Tibial nerve (tissue), 4 donors: ENCODE results near the gene CBFB. TPM values are rescaled to one million over a fixed set of nuclear protein-coding genes. Genes with fewer than 3 reads are reported as not detected.

Experiments used
- DNase-seq, 2 donors: peaks; one replicate each; pipeline ENCODE4 v3.0.0-alpha.2; 2019; ENCODE audit warnings: low spot score in 2 of 2
- H3K27ac ChIP-seq, 4 donors: fragments of 200-600 bp; sonication (generic) in 3 of 4; one replicate each; pipeline ENCODE4 v1.5.1; 2017 to 2019; ENCODE audit warnings: mild to moderate bottlenecking in 1 of 4
- H3K27me3 ChIP-seq, 2 donors: fragments of 200-600 bp; sonication (generic) in 1 of 2; one replicate each; pipeline versions ENCODE4 v1.5.1 to v1.6.0; 2017 to 2019
- H3K36me3 ChIP-seq, 3 donors: fragments of 200-600 bp; sonication (generic); one replicate each; pipeline ENCODE4 v1.5.1; 2018 to 2019
- H3K4me1 ChIP-seq, 4 donors: fragments of 200-600 bp; sonication (generic) in 3 of 4; one replicate each; pipeline ENCODE4 v1.5.1; 2017 to 2019
- H3K4me3 ChIP-seq, 4 donors: fragments of 200-600 bp; sonication (generic) in 3 of 4; one replicate each; pipeline ENCODE4 v1.5.1; 2017 to 2019; ENCODE audit warnings: mild to moderate bottlenecking in 1 of 4, moderate library complexity in 1 of 4
- H3K9me3 ChIP-seq, 4 donors: fragments of 200-600 bp; sonication (generic) in 3 of 4; one replicate each; pipeline ENCODE4 v1.5.1; 2017 to 2019
- EP300 ChIP-seq, 2 donors: sonication (generic); formaldehyde crosslinking; IDR thresholded peaks; one replicate each; pipeline ENCODE4 v1.6.1; 2017; ENCODE audit warnings: antibody characterized with exemption in 2 of 2, mild to moderate bottlenecking in 1 of 2
- POLR2A ChIP-seq, 2 donors: fragments of 450-650 bp; IDR thresholded peaks; one replicate each; pipeline ENCODE4 v1.6.1; 2017; ENCODE audit warnings: antibody characterized with exemption in 2 of 2, mild to moderate bottlenecking in 2 of 2, moderate library complexity in 2 of 2
- WGBS, 2 donors: methylation state at CpG; one replicate each; pipeline ENCODE4 v1.1.5; 2018; 5-methylcytosine and 5-hydroxymethylcytosine counted together
- total RNA-seq, 4 donors: library from RNA; depleted of rRNA; stranded (reverse); fragments of >200 nt; gene quantifications; one replicate each; pipeline ENCODE4 v1.1.0, GENCODE V29; 2016
- TF ChIP-seq, protein P1 (sequence below), 5 experiments: fragments of 200-600 bp in 3 of 5; fragments of 450-650 bp in 2 of 5; sonication (generic) in 3 of 5; IDR thresholded peaks; one replicate each; pipeline ENCODE4 v1.5.1; 2016 to 2019; ENCODE audit warnings: antibody characterized with exemption in 5 of 5, mild to moderate bottlenecking in 3 of 5, moderate library complexity in 2 of 5

The CBFB gene
- total RNA-seq, 4 donors from 2014 or later = 46.7 to 70.5 (median 59.9) TPM

DNA sequence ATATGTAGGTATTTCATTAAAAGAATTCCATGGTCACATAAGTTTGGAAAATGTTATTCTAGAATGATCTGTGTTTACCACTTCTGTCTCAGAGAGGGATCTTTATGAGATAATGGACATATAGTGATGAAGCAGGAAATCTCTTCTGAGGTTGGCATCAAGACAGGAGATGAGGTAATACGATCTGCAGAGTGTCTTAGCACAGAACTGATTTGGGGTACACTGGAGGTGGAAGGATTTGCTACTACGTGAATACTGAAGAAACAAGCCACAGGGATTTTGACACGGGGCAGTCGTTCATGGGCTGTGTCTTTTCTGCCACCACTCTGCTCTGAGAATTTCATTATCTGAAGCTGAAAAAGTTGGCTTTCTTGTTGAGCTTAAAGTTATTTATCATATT is 5.5 kb downstream of the CBFB start:
- Histone ChIP-seq H3K36me3 (no peaks in the 10 kb centered on the region), H3K4me3 (no peak overlapping the region), H3K27ac (peak overlapping the region in 1 of 4 donors; percentile 4), H3K9me3 (no peaks in the 10 kb centered on the region), H3K27me3 (no peaks in the 10 kb centered on the region), H3K4me1 (peaks cover 0 to 62% (median 19%) of the 10 kb centered on the region in 4 donors)
- WGBS, 2 donors = 40 to 41% methylated on average over 4 of the region's 4 CpGs
- no peak for DNase-seq
- no peak for TF ChIP-seq POLR2A (IDR thresholded peaks at IDR 0.05)

DNA sequence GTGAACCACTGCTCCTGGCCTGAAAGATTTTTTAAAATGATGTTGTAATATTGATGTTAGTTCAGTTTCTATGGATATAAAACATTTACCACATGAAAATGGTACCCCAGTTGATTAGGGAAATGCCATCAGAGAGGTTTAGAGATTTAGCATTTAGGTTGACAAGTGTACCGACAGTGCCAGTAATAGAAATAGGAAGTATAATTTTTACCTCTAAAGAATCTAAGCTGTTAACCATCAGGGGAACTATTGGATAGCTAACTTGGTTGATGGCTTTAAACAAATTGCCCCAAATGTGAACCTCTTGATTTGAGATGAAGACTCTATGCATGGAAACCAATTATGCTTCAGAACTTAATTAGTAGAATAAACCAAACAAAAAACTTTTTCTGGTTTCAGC is 6.4 kb downstream of the CBFB start:
- H3K27ac ChIP-seq = no peak overlapping the region
- WGBS, 2 donors = 81% methylated on average over 1 of the region's 1 CpG
- H3K27me3 ChIP-seq = no peaks in the 10 kb centered on the region
- H3K36me3 ChIP-seq = no peaks in the 10 kb centered on the region
- H3K9me3 ChIP-seq = no peaks in the 10 kb centered on the region
- peaks cover 0 to 67% (median 17%) of the 10 kb centered on the region in 4 donors for H3K4me1 ChIP-seq
- no peak overlapping the region for H3K4me3 ChIP-seq
- TF ChIP-seq, protein P1, sequence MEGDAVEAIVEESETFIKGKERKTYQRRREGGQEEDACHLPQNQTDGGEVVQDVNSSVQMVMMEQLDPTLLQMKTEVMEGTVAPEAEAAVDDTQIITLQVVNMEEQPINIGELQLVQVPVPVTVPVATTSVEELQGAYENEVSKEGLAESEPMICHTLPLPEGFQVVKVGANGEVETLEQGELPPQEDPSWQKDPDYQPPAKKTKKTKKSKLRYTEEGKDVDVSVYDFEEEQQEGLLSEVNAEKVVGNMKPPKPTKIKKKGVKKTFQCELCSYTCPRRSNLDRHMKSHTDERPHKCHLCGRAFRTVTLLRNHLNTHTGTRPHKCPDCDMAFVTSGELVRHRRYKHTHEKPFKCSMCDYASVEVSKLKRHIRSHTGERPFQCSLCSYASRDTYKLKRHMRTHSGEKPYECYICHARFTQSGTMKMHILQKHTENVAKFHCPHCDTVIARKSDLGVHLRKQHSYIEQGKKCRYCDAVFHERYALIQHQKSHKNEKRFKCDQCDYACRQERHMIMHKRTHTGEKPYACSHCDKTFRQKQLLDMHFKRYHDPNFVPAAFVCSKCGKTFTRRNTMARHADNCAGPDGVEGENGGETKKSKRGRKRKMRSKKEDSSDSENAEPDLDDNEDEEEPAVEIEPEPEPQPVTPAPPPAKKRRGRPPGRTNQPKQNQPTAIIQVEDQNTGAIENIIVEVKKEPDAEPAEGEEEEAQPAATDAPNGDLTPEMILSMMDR (IDR thresholded peaks at IDR 0.05) = no peak
- TF ChIP-seq EP300 (IDR thresholded peaks at IDR 0.05) (no peak), POLR2A (IDR thresholded peaks at IDR 0.05) (no peak)
- DNase-seq = no peak

DNA sequence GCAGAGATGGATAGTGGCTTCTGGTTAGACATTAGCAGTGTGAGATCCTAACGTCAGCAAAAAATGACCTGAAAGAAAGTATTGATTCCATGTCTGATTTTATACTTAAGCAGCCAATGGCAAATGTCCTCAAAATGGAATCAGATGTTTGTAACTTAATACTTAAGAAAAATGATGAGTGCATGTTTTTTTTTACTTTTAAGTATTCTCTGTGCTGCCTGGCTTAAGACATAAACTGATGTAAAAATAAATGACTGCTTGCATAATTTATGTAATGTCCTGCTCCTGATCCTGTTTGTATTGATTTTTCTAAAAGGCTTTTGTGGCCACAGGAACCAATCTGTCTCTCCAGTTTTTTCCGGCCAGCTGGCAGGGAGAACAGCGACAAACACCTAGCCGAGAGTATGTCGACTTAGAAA is 7.4 kb downstream of the CBFB start:
- 63 to 67% methylated on average over 5 of the region's 5 CpGs for WGBS, 2 donors
- TF ChIP-seq POLR2A (IDR thresholded peaks at IDR 0.05) = no peak
- TF ChIP-seq, protein P1 (IDR thresholded peaks at IDR 0.05) = no peak
- no peak for TF ChIP-seq EP300 (IDR thresholded peaks at IDR 0.05)
- no peak overlapping the region for H3K27ac ChIP-seq
- no peaks in the 10 kb centered on the region for H3K36me3 ChIP-seq
- H3K4me1 ChIP-seq = peaks cover 0 to 67% (median 8%) of the 10 kb centered on the region in 4 donors
- DNase-seq = no peak
- no peak overlapping the region for H3K4me3 ChIP-seq
- no peaks in the 10 kb centered on the region for H3K9me3 ChIP-seq
- no peaks in the 10 kb centered on the region for H3K27me3 ChIP-seq

DNA sequence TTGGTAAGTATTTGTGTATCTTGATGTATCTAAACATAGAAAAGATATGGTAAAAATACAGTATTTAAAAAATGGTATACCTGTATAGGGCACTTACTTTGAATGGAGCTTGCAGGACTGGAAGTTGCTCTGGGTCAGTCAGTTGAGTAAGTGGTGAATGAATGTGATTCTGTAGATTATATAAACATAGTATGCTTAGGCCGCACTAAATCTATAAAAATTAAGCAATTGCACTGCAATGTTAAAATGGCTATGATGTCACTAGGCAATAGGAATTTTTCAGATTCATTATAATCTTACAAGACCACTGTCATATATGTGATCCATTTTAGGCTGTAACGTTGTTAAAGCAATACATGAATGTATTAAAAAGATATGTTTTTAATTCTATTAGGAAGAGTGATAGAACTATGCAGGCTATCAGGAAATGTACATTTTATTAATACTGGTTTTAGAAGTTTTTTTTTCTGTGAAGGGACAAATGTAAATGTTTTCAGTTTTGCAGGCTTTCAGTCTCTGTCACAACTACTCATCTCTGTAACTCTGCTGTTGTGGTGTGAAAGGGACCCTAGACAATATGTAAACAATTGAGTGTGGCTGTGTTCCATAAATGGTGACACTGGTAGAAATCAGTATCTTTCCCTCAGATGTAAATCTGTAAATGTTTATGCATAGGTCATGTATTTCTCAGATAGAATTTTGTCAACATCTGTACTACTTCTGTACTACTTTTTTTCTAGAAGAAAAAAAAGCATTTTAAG is 10.5 kb downstream of the CBFB start:
- TF ChIP-seq, protein P1 (IDR thresholded peaks at IDR 0.05) = no peak
- TF ChIP-seq EP300 (IDR thresholded peaks at IDR 0.05) (no peak), POLR2A (IDR thresholded peaks at IDR 0.05) (no peak)
- H3K27ac ChIP-seq = no peak overlapping the region
- H3K4me3 ChIP-seq = no peak overlapping the region
- peaks cover 0 to 43% (median 5%) of the 10 kb centered on the region in 4 donors for H3K4me1 ChIP-seq
- no peak for DNase-seq
- 79% methylated on average over 2 of the region's 2 CpGs for WGBS, 2 donors
- H3K9me3 ChIP-seq = no peaks in the 10 kb centered on the region
- peaks cover 0 to 11% (median 0%) of the 10 kb centered on the region in 3 donors for H3K36me3 ChIP-seq
- no peaks in the 10 kb centered on the region for H3K27me3 ChIP-seq

DNA sequence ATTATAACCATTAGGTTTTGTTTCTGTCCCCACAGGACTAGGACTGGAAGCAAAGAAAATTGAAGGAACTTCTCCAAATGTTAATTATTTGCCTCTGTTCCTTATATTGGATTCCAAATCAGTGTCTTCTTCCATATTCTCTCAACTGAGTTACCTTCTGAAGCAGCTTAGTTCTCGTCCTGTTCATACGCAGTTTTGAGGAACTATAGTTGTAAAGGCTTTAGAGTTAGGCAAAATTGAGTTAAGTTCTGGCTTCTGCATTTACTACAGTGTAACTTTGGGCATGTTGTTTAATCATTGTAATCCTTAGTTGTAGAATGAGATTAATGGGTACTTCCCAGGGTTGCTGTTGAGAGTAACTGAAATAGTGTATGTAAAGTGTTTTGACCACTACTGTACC is 11.2 kb downstream of the CBFB start:
- Histone ChIP-seq H3K4me1 (peaks cover 0 to 36% (median 5%) of the 10 kb centered on the region in 4 donors), H3K27ac (no peak overlapping the region), H3K36me3 (peaks cover 0 to 11% (median 0%) of the 10 kb centered on the region in 3 donors), H3K27me3 (no peaks in the 10 kb centered on the region), H3K9me3 (no peaks in the 10 kb centered on the region), H3K4me3 (no peak overlapping the region)
- 65 to 68% methylated on average over 2 of the region's 2 CpGs for WGBS, 2 donors
- TF ChIP-seq, protein P1 (IDR thresholded peaks at IDR 0.05) = no peak
- TF ChIP-seq EP300 (IDR thresholded peaks at IDR 0.05) (no peak), POLR2A (IDR thresholded peaks at IDR 0.05) (no peak)
- DNase-seq = no peak
